ENCODE measurements around the gene PHTF1. TPM values are rescaled to one million over a fixed set of nuclear protein-coding genes. Genes with fewer than 3 reads are reported as not detected.

Gene PHTF1
- polyA plus RNA-seq, 1 donor (not counting 4 experiments of a cell fraction or from before 2014, with no cell fraction given), result 6.8 TPM

- DNase-seq (ENCODE audit: low read depth, low spot score) (no peak), FAIRE-seq (no peak)
- H2AFZ ChIP-seq (ENCODE audit: control insufficient read depth, low read length), result no peak overlapping the region
- no peaks in the 10 kb centered on the region for H4K20me1 ChIP-seq (ENCODE audit: control insufficient read depth, extremely low read depth, insufficient read depth, low read length)
- H3K79me2 ChIP-seq (ENCODE audit: control insufficient read depth, insufficient read depth, low read length), result no peaks in the 10 kb centered on the region
- no peak overlapping the region for H3K27ac ChIP-seq (ENCODE audit: control insufficient read depth, insufficient read depth, low read length)
- no peak overlapping the region for H3K4me3 ChIP-seq (ENCODE audit: control insufficient read depth in 2 of 3, extremely low read depth in 1 of 3, insufficient read depth in 2 of 3, low read depth in 1 of 3, low read length in 3 of 3)
- H3K9me1 ChIP-seq (ENCODE audit: control insufficient read depth, extremely low read depth, insufficient read depth, low read length), result no peaks in the 10 kb centered on the region
- dilution Hi-C loops (cut with MboI; ENCODE audit: extremely low pct_ligation_motif_present, low sequenced_read_pairs), result no loop called here
- H3K4me1 ChIP-seq (ENCODE audit: control insufficient read depth, extremely low read depth, insufficient read depth, low read length), result peaks cover 7% of the 10 kb centered on the region
- no peak overlapping the region for H3K9ac ChIP-seq (ENCODE audit: control insufficient read depth, extremely low read depth, insufficient read depth, low read length)
- H3K27me3 ChIP-seq (ENCODE audit: control insufficient read depth, extremely low read depth, insufficient read depth, low read length), result no peaks in the 10 kb centered on the region
- H3K9me3 ChIP-seq (ENCODE audit: control insufficient read depth, low read depth, low read length), result no peaks in the 10 kb centered on the region
- H3K4me2 ChIP-seq (ENCODE audit: control insufficient read depth, extremely low read depth, insufficient read depth, low read depth, low read length), result no peak overlapping the region
- TF ChIP-seq EZH2 (IDR thresholded peaks at IDR 0.05; ENCODE audit: low read length), result no peak
- TF ChIP-seq, protein P1, sequence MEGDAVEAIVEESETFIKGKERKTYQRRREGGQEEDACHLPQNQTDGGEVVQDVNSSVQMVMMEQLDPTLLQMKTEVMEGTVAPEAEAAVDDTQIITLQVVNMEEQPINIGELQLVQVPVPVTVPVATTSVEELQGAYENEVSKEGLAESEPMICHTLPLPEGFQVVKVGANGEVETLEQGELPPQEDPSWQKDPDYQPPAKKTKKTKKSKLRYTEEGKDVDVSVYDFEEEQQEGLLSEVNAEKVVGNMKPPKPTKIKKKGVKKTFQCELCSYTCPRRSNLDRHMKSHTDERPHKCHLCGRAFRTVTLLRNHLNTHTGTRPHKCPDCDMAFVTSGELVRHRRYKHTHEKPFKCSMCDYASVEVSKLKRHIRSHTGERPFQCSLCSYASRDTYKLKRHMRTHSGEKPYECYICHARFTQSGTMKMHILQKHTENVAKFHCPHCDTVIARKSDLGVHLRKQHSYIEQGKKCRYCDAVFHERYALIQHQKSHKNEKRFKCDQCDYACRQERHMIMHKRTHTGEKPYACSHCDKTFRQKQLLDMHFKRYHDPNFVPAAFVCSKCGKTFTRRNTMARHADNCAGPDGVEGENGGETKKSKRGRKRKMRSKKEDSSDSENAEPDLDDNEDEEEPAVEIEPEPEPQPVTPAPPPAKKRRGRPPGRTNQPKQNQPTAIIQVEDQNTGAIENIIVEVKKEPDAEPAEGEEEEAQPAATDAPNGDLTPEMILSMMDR (optimal IDR thresholded peaks at IDR 0.05 in 1 of 3, IDR thresholded peaks at IDR 0.05 in 1 of 3, conservative IDR thresholded peaks at IDR 0.05 in 1 of 3; ENCODE audit: extremely low read depth in 1 of 3, insufficient read depth in 2 of 3, low read length in 3 of 3), result no peak
- H3K36me3 ChIP-seq (ENCODE audit: control insufficient read depth in 2 of 2, extremely low read depth in 1 of 2, insufficient read depth in 2 of 2, low read length in 2 of 2), result no peaks in the 10 kb centered on the region
These were observed 15.2 kb downstream of the PHTF1 start for GRCh38 chr1:113744114-113744513.

DNA sequence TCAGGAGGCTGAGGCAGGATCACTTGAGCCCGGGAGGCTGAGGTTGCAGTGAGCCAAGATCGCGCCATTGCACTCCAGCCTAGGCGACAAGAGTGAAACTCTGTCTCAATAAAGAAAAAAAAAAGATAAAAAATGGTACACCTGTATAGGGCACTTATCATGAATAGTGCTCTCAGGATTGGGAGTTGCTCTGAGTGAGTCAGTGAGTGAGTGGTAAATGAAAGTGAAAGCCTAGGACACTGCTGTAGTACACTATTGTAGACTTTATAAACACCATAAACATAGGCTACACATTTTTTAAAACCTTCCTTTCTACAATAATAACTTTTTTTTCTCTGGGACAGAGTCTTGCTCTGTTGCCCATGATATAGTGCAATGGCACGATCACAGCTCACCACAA is 16.8 kb downstream of the PHTF1 start:
- DNase-seq (ENCODE audit: low read depth, low spot score), result no peak
- H3K4me2 ChIP-seq (ENCODE audit: control insufficient read depth, extremely low read depth, insufficient read depth, low read depth, low read length), result no peak overlapping the region
- H3K4me3 ChIP-seq (ENCODE audit: control insufficient read depth in 2 of 3, extremely low read depth in 1 of 3, insufficient read depth in 2 of 3, low read depth in 1 of 3, low read length in 3 of 3), result no peak overlapping the region
- H3K4me1 ChIP-seq (ENCODE audit: control insufficient read depth, extremely low read depth, insufficient read depth, low read length), result peaks cover 3% of the 10 kb centered on the region
- H3K9me3 ChIP-seq (ENCODE audit: control insufficient read depth, low read depth, low read length), result no peaks in the 10 kb centered on the region
- H3K36me3 ChIP-seq (ENCODE audit: control insufficient read depth in 2 of 2, extremely low read depth in 1 of 2, insufficient read depth in 2 of 2, low read length in 2 of 2), result no peaks in the 10 kb centered on the region
- H3K27ac ChIP-seq (ENCODE audit: control insufficient read depth, insufficient read depth, low read length), result no peak overlapping the region
- H2AFZ ChIP-seq (ENCODE audit: control insufficient read depth, low read length), result no peak overlapping the region
- H3K9ac ChIP-seq (ENCODE audit: control insufficient read depth, extremely low read depth, insufficient read depth, low read length), result no peak overlapping the region
- H3K27me3 ChIP-seq (ENCODE audit: control insufficient read depth, extremely low read depth, insufficient read depth, low read length), result no peaks in the 10 kb centered on the region
- H3K9me1 ChIP-seq (ENCODE audit: control insufficient read depth, extremely low read depth, insufficient read depth, low read length), result no peaks in the 10 kb centered on the region
- H3K79me2 ChIP-seq (ENCODE audit: control insufficient read depth, insufficient read depth, low read length), result no peaks in the 10 kb centered on the region
- FAIRE-seq, result no peak
- dilution Hi-C loops (cut with MboI; ENCODE audit: extremely low pct_ligation_motif_present, low sequenced_read_pairs), result no loop called here
- no peaks in the 10 kb centered on the region for H4K20me1 ChIP-seq (ENCODE audit: control insufficient read depth, extremely low read depth, insufficient read depth, low read length)
- TF ChIP-seq, protein P1 (optimal IDR thresholded peaks at IDR 0.05 in 1 of 3, IDR thresholded peaks at IDR 0.05 in 1 of 3, conservative IDR thresholded peaks at IDR 0.05 in 1 of 3; ENCODE audit: extremely low read depth in 1 of 3, insufficient read depth in 2 of 3, low read length in 3 of 3), result no peak
- no peak for TF ChIP-seq EZH2 (IDR thresholded peaks at IDR 0.05; ENCODE audit: low read length)

All from keratinocyte (primary cell).